H1 (cell line): Measurements from ENCODE around the gene WWC1. TPM values are rescaled to one million over a fixed set of nuclear protein-coding genes. Genes with fewer than 3 reads are reported as not detected.

Experiments
- CTCF ChIA-PET: fragments of 300-600 bp; sonication (Branson Sonifier 250); formaldehyde crosslinking; loops from one replicate; lab custom pipeline; 2021; ENCODE audit not compliant: partially characterized antibody; lab: Charles Lee
- POLR2A ChIA-PET: fragments of 300-600 bp; sonication (Branson Sonifier 250); formaldehyde crosslinking; loops from one replicate; lab custom pipeline; 2021; ENCODE audit warnings: inconsistent platforms; ENCODE audit not compliant: partially characterized antibody; lab: Charles Lee
- DNase-seq, 2 experiments: peaks; one replicate each; pipeline versions ENCODE4 v3.0.0 to v3.0.0-alpha.2; 2010 to 2022; ENCODE audit warnings: low spot score in 2 of 2, low read depth in 1 of 2, mixed read lengths in 1 of 2
- FAIRE-seq: peaks from 2 replicates; lab custom pipeline; 2011; peaks lifted over from hg19 to GRCh38; lab: Jason Lieb, UNC
- H2AFZ ChIP-seq: 2 replicates; pipeline ENCODE4 v1.8.1; 2012; ENCODE audit warnings: low read length, inconsistent platforms
- H2AK5ac ChIP-seq: 2 replicates; pipeline ENCODE4 v1.6.1; 2013; ENCODE audit warnings: low read depth, low read length
- H2BK120ac ChIP-seq: replicated peaks from 2 replicates; pipeline ENCODE3; 2013; ENCODE audit warnings: low read depth, low read length, inconsistent platforms
- H2BK12ac ChIP-seq: 2 replicates; pipeline ENCODE4 v1.6.1; 2013; ENCODE audit warnings: low read depth, low read length
- H2BK15ac ChIP-seq: 2 replicates; pipeline ENCODE4 v1.6.1; 2013; ENCODE audit warnings: low read length
- H2BK20ac ChIP-seq: 2 replicates; pipeline ENCODE4 v1.6.1; 2013; ENCODE audit warnings: low read length
- H2BK5ac ChIP-seq: 2 replicates; pipeline ENCODE4 v1.6.1; 2013; ENCODE audit warnings: low read depth, low read length
- H3K14ac ChIP-seq: 2 replicates; pipeline ENCODE4 v1.6.1; 2013; ENCODE audit warnings: inconsistent platforms; ENCODE audit not compliant: insufficient read length
- H3K18ac ChIP-seq: 2 replicates; pipeline ENCODE4 v1.6.1; 2013; ENCODE audit warnings: low read length; ENCODE audit errors: extremely low read depth
- H3K23ac ChIP-seq: 2 replicates; pipeline ENCODE4 v1.6.1; 2013; ENCODE audit warnings: inconsistent platforms; ENCODE audit not compliant: insufficient read length
- H3K23me2 ChIP-seq: 2 replicates; pipeline ENCODE4 v1.6.1; 2013; ENCODE audit warnings: low read depth, low read length
- H3K27ac ChIP-seq: 2 replicates; pipeline ENCODE4 v1.6.1; 2011; ENCODE audit warnings: low read depth, low read length, inconsistent platforms
- H3K27me3 ChIP-seq, 4 experiments: replicated peaks in 1 of 4; 1 replicate in 1 of 4; 2 replicates in 3 of 4; pipeline versions ENCODE4 v1.6.1 to v1.8.1; 2011 to 2013; ENCODE audit warnings: low read length in 3 of 4, mild to moderate bottlenecking in 3 of 4, inconsistent platforms in 2 of 4, mixed read lengths in 2 of 4, moderate library complexity in 1 of 4; ENCODE audit not compliant: control insufficient read depth in 3 of 4, insufficient read depth in 3 of 4; ENCODE audit errors: extremely low read depth in 1 of 4
- H3K36me3 ChIP-seq, 4 experiments: 2 replicates each; pipeline versions ENCODE4 v1.6.1 to v1.8.1; 2011 to 2013; ENCODE audit warnings: mild to moderate bottlenecking in 4 of 4, low read length in 3 of 4, moderate library complexity in 2 of 4, control low read depth in 1 of 4, inconsistent platforms in 1 of 4; ENCODE audit not compliant: insufficient read depth in 4 of 4, control insufficient read depth in 2 of 4
- H3K4ac ChIP-seq: replicated peaks from 2 replicates; pipeline ENCODE3; 2013; ENCODE audit warnings: low read length, low read depth, mixed read lengths, inconsistent platforms; ENCODE audit not compliant: insufficient read length
- H3K4me1 ChIP-seq, 4 experiments: replicated peaks in 1 of 4; 1 replicate in 1 of 4; 2 replicates in 3 of 4; pipeline versions ENCODE4 v1.6.1 to v1.8.1; 2011 to 2013; ENCODE audit warnings: low read length in 3 of 4, inconsistent platforms in 2 of 4, mixed read lengths in 1 of 4; ENCODE audit not compliant: insufficient read depth in 4 of 4, control insufficient read depth in 3 of 4
- H3K4me2 ChIP-seq, 2 experiments: 2 replicates each; pipeline versions ENCODE4 v1.6.1 to v1.8.1; 2011 to 2013; ENCODE audit warnings: low read depth in 2 of 2, low read length in 2 of 2, control low read depth in 1 of 2, inconsistent platforms in 1 of 2, mild to moderate bottlenecking in 1 of 2; ENCODE audit not compliant: insufficient read depth in 1 of 2
- H3K4me3 ChIP-seq, 4 experiments: fragments of 200-600, 300-600 bp in 1 of 4; sonication (generic), shearing (Covaris generic), sonication (Bioruptor Twin) in 1 of 4; 2 replicates each; pipeline versions ENCODE4 v1.5.1 to v1.8.1; 2011 to 2016; ENCODE audit warnings: low read length in 4 of 4, low read depth in 3 of 4, control low read depth in 2 of 4, inconsistent platforms in 2 of 4, mild to moderate bottlenecking in 2 of 4, mixed read lengths in 1 of 4, moderate library complexity in 1 of 4; ENCODE audit not compliant: insufficient read depth in 2 of 4; ENCODE audit errors: extremely low read depth in 1 of 4
- H3K56ac ChIP-seq: replicated peaks from 2 replicates; pipeline ENCODE3; 2013; ENCODE audit warnings: low read depth, mild to moderate bottlenecking, mixed read lengths, low read length, inconsistent platforms; ENCODE audit not compliant: insufficient read length
- H3K79me1 ChIP-seq: 2 replicates; pipeline ENCODE4 v1.6.1; 2013; ENCODE audit warnings: low read depth, low read length, control low read depth
- H3K79me2 ChIP-seq, 2 experiments: 2 replicates each; pipeline versions ENCODE4 v1.6.1 to v1.8.1; 2012 to 2013; ENCODE audit warnings: low read length in 2 of 2, mild to moderate bottlenecking in 2 of 2, inconsistent platforms in 1 of 2; ENCODE audit not compliant: insufficient read depth in 2 of 2, control insufficient read depth in 1 of 2
- H3K9ac ChIP-seq, 4 experiments: replicated peaks in 1 of 4; 1 replicate in 1 of 4; 2 replicates in 3 of 4; pipeline versions ENCODE4 v1.6.1 to v1.8.1; 2011 to 2013; ENCODE audit warnings: low read depth in 3 of 4, low read length in 3 of 4, control low read depth in 2 of 4, mild to moderate bottlenecking in 2 of 4, moderate library complexity in 2 of 4, inconsistent platforms in 1 of 4; ENCODE audit errors: extremely low read depth in 1 of 4
- H3K9me3 ChIP-seq, 2 experiments: 2 replicates each; pipeline versions ENCODE4 v1.6.1 to v1.8.1; 2012 to 2013; ENCODE audit warnings: mild to moderate bottlenecking in 2 of 2, moderate library complexity in 2 of 2, control low read depth in 1 of 2, inconsistent platforms in 1 of 2, low read depth in 1 of 2, low read length in 1 of 2, mixed read lengths in 1 of 2; ENCODE audit not compliant: insufficient read depth in 2 of 2
- H4K20me1 ChIP-seq, 2 experiments: replicated peaks in 1 of 2; 2 replicates each; pipeline versions ENCODE3 to v1.8.1; 2011 to 2013; ENCODE audit warnings: inconsistent platforms in 2 of 2, low read length in 2 of 2, mild to moderate bottlenecking in 1 of 2; ENCODE audit not compliant: insufficient read depth in 2 of 2, control insufficient read depth in 1 of 2
- H4K5ac ChIP-seq: 2 replicates; pipeline ENCODE4 v1.6.1; 2013; ENCODE audit warnings: low read length, low read depth, mixed read lengths, inconsistent platforms; ENCODE audit not compliant: insufficient read length
- H4K8ac ChIP-seq: 2 replicates; pipeline ENCODE4 v1.8.0; 2013; ENCODE audit warnings: mild to moderate bottlenecking, moderate library complexity, low read length, inconsistent platforms; ENCODE audit not compliant: insufficient read depth; ENCODE audit errors: extremely low read depth
- H4K91ac ChIP-seq: replicated peaks from 2 replicates; pipeline ENCODE3; 2013; ENCODE audit warnings: low read length, mixed read lengths, inconsistent platforms; ENCODE audit not compliant: insufficient read length
- ASH2L ChIP-seq: fragments of 200-600, 300-600 bp; sonication (generic); IDR thresholded peaks from one replicate; pipeline ENCODE4 v1.7.1; 2017; ENCODE audit warnings: low read length
- ATF3 ChIP-seq: IDR thresholded peaks from 2 replicates; pipeline ENCODE4 v1.6.1; 2011; ENCODE audit warnings: low read depth, mild to moderate bottlenecking, low read length; ENCODE audit not compliant: insufficient read depth
- BACH1 ChIP-seq: IDR thresholded peaks from 2 replicates; pipeline ENCODE4 v1.6.1; 2012; ENCODE audit warnings: low read length, improper control_type of control experiment
- CHD1 ChIP-seq: IDR thresholded peaks from 2 replicates; pipeline ENCODE4 v1.6.1; 2012; ENCODE audit warnings: low read depth, low read length, improper control_type of control experiment
- CREB1 ChIP-seq: IDR thresholded peaks from 2 replicates; pipeline ENCODE4 v1.6.1; 2012; ENCODE audit warnings: inconsistent platforms
- CTBP2 ChIP-seq: IDR thresholded peaks from 2 replicates; pipeline ENCODE4 v1.7.0; 2011; ENCODE audit warnings: borderline replicate concordance, mild to moderate bottlenecking, moderate library complexity, mixed read lengths, low read length; ENCODE audit not compliant: insufficient read depth, insufficient read length
- EP300 ChIP-seq, 2 experiments: IDR thresholded peaks; 1 replicate in 1 of 2; 2 replicates in 1 of 2; pipeline ENCODE4 v1.6.1; 2011 to 2012; ENCODE audit warnings: low read depth in 2 of 2, low read length in 2 of 2, mild to moderate bottlenecking in 2 of 2, borderline replicate concordance in 1 of 2, inconsistent platforms in 1 of 2, moderate library complexity in 1 of 2
- FOSL1 ChIP-seq: IDR thresholded peaks from 2 replicates; pipeline ENCODE4 v1.6.1; 2011; ENCODE audit warnings: mild to moderate bottlenecking, low read depth, low read length, moderate library complexity; ENCODE audit not compliant: insufficient read depth
- GABPA ChIP-seq: IDR thresholded peaks from 2 replicates; pipeline ENCODE4 v1.6.1; 2011; ENCODE audit warnings: mild to moderate bottlenecking, low read length, moderate library complexity, borderline replicate concordance; ENCODE audit not compliant: insufficient read depth
- HDAC6 ChIP-seq: IDR thresholded peaks from one replicate; pipeline ENCODE4 v1.7.1; 2012; ENCODE audit warnings: low read depth, mild to moderate bottlenecking, inconsistent platforms, low read length, moderate library complexity
- MAX ChIP-seq: IDR thresholded peaks from 2 replicates; pipeline ENCODE4 v1.6.1; 2012; ENCODE audit warnings: inconsistent platforms
- POLR2A ChIP-seq, 2 experiments: IDR thresholded peaks; 1 replicate in 1 of 2; 2 replicates in 1 of 2; pipeline ENCODE4 v1.6.1; 2011; ENCODE audit warnings: low read depth in 2 of 2, low read length in 2 of 2, mild to moderate bottlenecking in 2 of 2; ENCODE audit errors: control extremely low read depth in 1 of 2
- SP2 ChIP-seq: IDR thresholded peaks from 2 replicates; pipeline ENCODE4 v1.6.1; 2012; ENCODE audit warnings: mild to moderate bottlenecking, low read length, inconsistent platforms
- TBP ChIP-seq: IDR thresholded peaks from 2 replicates; pipeline ENCODE4 v1.6.1; 2011; ENCODE audit warnings: low read depth, low read length, improper control_type of control experiment
- WGBS, 2 experiments: shearing (Covaris generic) in 1 of 2; methylation state at CpG; one replicate each; pipeline versions ENCODE4 v1.1.6 to v1.1.7; 2013 to 2015; ENCODE audit warnings: low lambda C conversion rate in 2 of 2, mixed read lengths in 2 of 2, inconsistent platforms in 1 of 2, low coverage in 1 of 2, missing lambda C conversion rate in 1 of 2; ENCODE audit not compliant: insufficient replicate concordance in 2 of 2, insufficient coverage in 1 of 2, insufficient read length in 1 of 2; ENCODE audit errors: extremely low coverage in 1 of 2, missing lambda C conversion rate in 1 of 2; 5-methylcytosine and 5-hydroxymethylcytosine counted together
- polyA plus RNA-seq, 7 experiments: library from polyadenylated mRNA; depleted of rRNA in 3 of 7; stranded (reverse) in 5 of 7; unstranded in 2 of 7; fragments of >200 nt in 5 of 7; fragments of 200-250 nt in 2 of 7; gene quantifications; 1 replicate in 5 of 7; 2 replicates in 1 of 7; 4 replicates in 1 of 7; pipeline versions ENCODE4 v1.2.1 to v1.2.3, GENCODE V29; 2011 to 2013; ENCODE audit warnings: missing spikeins in 2 of 7, mixed read lengths in 2 of 7
- total RNA-seq: library from RNA; stranded (reverse); fragmentation: NEBNext Ultra II Directional; extraction: Animal tissue kit (Norgen Biotek cat#: 25700); gene quantifications from 2 replicates; pipeline ENCODE4 v1.2.1, GENCODE V29; 2021

WWC1 gene
- total and polyA plus RNA-seq, 2 of the 8 experiments (the other 6 are each of a cell fraction or from before 2014, with no cell fraction given): 16.4 to 41.1 TPM

- Histone ChIP-seq H2BK20ac (no peak overlapping the region), H3K4ac (no peak overlapping the region), H3K23me2 (no peaks in the 10 kb centered on the region), H4K8ac (no peak overlapping the region), H3K9ac (no peak overlapping the region), H2BK12ac (no peak overlapping the region), H4K5ac (no peak overlapping the region), H2AK5ac (no peak overlapping the region), H3K9me3 (no peaks in the 10 kb centered on the region), H3K56ac (no peak overlapping the region), H3K27ac (no peak overlapping the region), H2AFZ (no peak overlapping the region), H3K18ac (no peak overlapping the region), H4K91ac (no peak overlapping the region), H2BK5ac (no peak overlapping the region), H3K4me3 (no peak overlapping the region), H3K4me2 (no peak overlapping the region), H3K27me3 (no peaks in the 10 kb centered on the region), H3K14ac (no peak overlapping the region), H3K79me2 (no peaks in the 10 kb centered on the region), H2BK120ac (no peak overlapping the region), H3K23ac (no peak overlapping the region), H2BK15ac (no peak overlapping the region), H3K4me1 (no peaks in the 10 kb centered on the region), H4K20me1 (peaks cover 2 to 3% of the 10 kb centered on the region in 2 experiments), H3K36me3 (peaks cover 27 to 84% (median 60%) of the 10 kb centered on the region in 4 experiments), H3K79me1 (no peaks in the 10 kb centered on the region)
- CTCF ChIA-PET: interaction anchor here (1.5 kb wide), 1 partner anchor 15 kb away, joined by 3 read pairs; no protein-coding TSS in a partner anchor
- no peak for DNase-seq
- 92% methylated on average over 2 of the region's 2 CpGs; no CpG with 5 or more reads in 1 of the 2 experiments for WGBS, 2 experiments
- POLR2A ChIA-PET: no interaction called here
- no peak for FAIRE-seq
- TF ChIP-seq CHD1 (no peak), CREB1 (no peak), SP2 (no peak), POLR2A (IDR thresholded peaks at IDR 0.05; ENCODE audit: control extremely low read depth in 1 of 2, low read depth in 2 of 2, low read length in 2 of 2) (no peak), GABPA (no peak), EP300 (IDR thresholded peaks at IDR 0.05; ENCODE audit: borderline replicate concordance in 1 of 2, low read depth in 2 of 2, low read length in 2 of 2) (no peak), FOSL1 (no peak), BACH1 (no peak), CTBP2 (no peak), MAX (no peak), ATF3 (no peak), ASH2L (no peak), TBP (no peak), HDAC6 (no peak)
Observed at GRCh38 chr5:168513861-168514428, 222.5 kb downstream of the WWC1 start.
